Muscle of back (tissue), 11 donors: ENCODE measurements around the gene WBP4. TPM values are rescaled to one million over a fixed set of nuclear protein-coding genes. Genes with fewer than 3 reads are reported as not detected.
"Not testable (repeated sequence)": the region's sequence is repeated elsewhere in the genome, so short reads cannot be mapped to it uniquely, and the experiment has no call there.

ENCODE experiments used
- DNase-seq, 3 donors: peaks; one replicate each; pipeline versions ENCODE4 v3.0.0 to v3.0.0-alpha.2; 2013
- polyA plus RNA-seq, 10 donors: library from polyadenylated mRNA; unstranded; fragments of 120-200 nt; gene quantifications; one replicate each; pipeline ENCODE4 v1.2.1, GENCODE V29; 2013; ENCODE audit not compliant: insufficient read length in 10 of 10

The WBP4 gene
- polyA plus RNA-seq, 10 donors = 15.7 to 19.9 (median 17.8) TPM

DNA sequence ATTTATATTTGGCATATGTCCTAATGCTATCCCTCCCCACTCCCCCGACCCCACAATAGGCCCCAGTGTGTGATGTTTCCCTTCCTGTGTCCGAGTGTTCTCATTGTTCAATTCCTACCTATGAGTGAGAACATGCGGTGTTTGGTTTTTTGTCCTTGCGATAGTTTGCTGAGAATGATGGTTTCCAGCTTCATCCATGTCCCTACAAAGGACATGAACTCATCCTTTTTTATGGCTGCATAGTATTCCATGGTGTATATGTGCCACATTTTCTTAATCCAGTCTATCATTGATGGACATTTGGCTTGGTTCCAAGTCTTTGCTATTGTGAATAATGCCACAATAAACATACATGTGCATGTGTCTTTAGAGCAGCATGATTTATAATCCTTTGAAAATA, 18.9 kb upstream of the WBP4 start:
- DNase-seq = not testable (repeated sequence)

DNA sequence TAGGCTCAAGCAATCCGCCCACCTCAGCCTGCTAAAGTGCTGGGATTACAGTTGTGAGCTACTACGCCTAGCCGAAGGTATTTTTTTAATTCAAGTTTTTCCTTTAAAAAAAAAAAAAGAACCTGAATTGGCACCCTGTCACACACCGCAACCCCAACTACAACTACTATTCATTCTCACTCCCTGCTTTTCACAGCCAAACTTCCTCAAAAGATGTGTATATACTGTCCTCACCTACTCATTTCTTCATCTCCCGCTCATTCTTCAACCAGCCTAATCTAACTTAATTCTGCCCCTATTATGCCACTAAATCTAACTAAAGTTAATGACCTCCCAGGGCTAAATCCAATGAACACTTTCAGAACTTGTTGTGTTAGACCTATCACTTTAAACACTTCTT, 12.7 kb upstream of the WBP4 start:
- no peak for DNase-seq

DNA sequence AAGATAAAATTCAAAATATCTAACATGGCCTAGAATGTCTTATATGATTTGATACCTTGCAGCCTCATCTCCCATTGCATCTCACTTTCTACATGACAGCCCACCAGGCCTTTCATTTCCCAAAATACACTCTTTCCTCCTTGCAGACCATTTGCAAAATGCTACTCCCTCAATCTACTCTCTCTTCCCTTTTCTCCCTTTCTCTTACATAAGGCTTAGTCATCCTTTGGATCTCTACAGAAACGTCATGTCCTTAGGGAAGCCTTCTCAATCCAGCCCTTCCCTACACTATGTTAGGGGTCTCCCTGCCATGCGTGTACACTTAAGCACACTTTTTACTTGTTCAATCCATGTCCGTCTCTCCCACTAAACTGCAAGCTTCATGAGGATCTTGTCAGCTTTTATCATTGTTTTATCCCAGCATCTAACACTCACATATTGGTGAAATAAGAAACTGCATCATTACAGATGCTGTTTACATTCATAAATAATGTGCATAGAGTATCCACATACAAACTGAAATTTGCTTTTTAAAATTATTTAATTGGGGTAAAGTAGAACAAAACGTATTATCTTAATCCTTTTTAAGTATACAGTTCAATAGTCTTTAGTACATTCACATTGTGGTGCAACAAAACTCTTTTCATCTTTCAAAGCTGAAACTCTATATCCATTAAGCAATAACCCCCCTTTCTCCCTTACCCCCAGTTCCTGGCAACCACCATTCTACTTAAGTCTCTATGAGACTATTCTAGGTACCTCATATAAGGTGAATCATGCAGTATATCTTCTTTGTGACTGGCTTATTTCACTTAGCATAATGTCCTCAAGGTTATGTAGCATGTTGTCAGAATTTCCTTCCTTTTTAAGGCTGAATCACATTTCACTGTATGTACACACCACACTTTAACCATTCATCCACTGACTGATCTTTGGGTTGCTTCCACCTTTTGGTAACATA, 11.5 kb upstream of the WBP4 start:
- no peak for DNase-seq

GRCh38 chr13:41052441-41052840, 8.9 kb upstream of the WBP4 start:
- DNase-seq = no peak

DNA sequence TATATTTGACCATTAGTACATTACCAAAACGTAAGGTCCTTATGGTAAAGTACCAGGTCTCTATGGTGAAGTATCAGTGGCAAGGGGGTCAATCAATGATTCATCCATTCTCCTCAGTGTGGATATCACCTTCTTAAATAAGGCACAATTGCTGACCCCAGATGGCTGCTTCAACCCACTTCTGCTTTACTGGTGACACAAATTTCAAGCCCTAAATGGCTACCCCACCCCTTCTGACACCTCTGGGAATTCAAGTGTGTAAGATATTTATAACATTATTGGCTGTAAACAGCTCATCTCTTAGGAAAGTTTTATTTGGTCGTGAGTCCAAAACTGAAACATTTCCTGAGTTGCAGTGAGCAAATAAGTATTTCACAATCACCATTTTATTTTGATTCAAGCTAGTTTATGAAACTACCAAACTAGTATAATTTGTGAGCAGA, 7.9 kb upstream of the WBP4 start:
- DNase-seq = peak in 2 of 3 donors; percentile 21 to 46

DNA sequence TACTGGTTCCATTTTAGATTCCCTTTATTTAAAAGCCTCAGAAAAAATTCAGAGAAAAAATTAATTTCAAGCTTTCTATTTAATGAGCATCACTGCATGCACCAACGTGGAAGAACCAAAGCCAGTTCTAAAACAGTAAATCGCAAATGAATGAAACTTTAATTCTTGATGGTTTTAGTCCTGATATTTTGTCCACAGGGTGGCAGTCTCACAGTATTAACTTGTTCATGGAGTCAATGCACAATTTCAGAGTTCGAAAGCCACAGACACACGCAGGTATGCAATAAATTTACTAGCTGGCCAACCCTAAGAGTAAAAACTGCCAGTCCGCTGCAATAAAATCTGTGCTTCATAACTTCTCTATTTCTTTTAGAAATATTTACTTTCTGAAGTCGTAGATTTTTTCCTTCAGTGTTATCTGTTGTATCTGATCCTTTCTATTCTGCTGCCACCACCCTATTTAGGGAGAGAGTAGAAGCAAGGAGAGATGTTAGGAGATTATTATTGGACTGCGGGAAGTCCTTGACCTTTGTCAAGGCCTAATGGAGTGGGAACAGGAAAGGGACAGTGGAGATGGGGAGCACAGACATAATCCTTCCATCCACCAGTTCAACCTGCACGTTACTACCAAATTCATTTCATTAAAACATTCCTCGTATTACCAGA, 7.0 kb upstream of the WBP4 start:
- peak in 2 of 3 donors; percentile 30 to 61 for DNase-seq

DNA sequence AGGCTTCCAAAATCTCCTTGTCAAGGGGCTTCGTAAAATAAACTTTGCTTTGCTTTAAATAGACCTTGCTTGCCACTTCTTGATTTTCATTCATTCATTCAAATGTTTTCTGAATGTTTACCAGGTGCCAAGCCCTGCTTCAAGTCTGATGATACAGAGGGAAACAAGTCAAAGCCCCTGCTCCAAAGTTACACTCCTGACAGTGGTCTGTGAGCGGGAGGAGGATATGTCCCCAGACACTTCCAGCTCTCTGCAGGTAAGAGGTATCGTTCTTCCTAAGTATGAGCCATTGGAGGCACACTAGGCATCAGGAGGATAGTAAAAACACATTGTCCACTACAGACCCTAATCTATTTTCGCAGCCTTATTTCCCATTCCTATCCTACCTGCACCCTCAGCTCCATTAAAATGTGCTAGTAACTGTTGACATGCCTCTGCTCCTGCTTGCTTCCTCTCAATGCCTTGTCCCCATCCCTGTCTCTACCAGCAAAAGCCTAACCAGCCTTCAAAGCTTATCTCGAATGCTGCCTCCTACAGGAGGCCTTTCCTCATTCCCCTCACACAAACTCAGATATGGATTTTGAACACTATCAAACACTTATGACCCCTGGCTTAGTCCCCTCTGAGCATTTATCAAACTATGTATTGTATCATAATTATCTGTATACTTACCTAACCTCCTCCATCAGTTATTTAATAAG, 6.2 kb upstream of the WBP4 start:
- no peak for DNase-seq

- no peak for DNase-seq
These were observed 5.1 kb upstream of the WBP4 start for GRCh38 chr13:41056194-41056593.

GRCh38 chr13:41056826-41057711, 4.2 kb upstream of the WBP4 start:
- DNase-seq = no peak

GRCh38 chr13:41058295-41059070, 2.8 kb upstream of the WBP4 start:
- no peak for DNase-seq

DNA sequence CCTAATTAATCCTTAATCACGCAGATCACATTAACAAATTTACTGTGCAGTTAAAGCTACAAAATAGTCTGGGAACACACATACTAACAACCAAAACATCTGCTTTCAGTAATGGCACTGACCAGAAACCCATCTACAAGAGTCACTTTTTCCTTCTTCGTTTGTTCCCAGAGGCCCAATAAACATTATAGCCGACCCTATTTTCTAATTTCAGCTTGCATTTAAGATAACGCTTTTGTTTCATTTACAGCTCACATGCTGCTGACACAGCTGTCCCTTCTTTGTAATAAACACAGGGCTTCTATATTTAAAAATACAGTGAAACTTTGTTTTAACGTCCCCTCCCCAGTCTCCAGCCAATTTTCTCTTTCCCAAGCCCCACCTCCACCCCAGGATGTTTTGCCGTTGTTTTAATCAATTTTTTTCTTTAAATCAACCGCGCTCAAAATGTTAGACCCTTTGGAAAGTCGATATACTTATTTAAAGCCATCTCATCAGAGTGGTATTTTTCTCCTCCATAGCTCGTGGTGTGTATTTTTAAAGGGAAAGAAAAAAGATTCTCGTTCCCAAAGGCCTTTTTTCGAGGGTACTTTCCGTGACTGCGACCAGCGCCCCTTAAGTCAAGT, 1.7 kb upstream of the WBP4 start:
- DNase-seq = peak; percentile 43 to 83 (median 56)

- DNase-seq = peak; percentile 89 to 96 (median 91)
These were observed 1.1 kb upstream of the WBP4 start for GRCh38 chr13:41060082-41060723.

DNA sequence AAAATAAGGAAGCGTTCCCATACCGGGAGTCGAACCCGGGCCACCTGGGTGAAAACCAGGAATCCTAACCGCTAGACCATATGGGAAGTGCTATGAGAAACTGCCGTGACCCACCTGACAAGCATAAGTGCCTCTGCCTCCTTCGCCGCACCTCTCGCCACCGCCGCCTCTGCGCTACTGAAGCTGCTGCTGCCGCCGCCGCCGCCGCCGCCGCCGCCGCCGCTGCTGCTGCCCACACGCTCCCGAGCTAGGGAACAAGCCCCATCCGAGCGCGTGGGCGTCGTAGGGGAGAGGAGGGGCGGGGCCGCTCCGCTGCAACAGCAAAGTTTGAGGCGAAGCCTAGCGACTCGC, 610 bp upstream of the WBP4 start:
- DNase-seq = peak; percentile 82 to 94 (median 86)

- peak in 1 of 3 donors; percentile 70 for DNase-seq
These were observed 867 bp downstream of the WBP4 start for GRCh38 chr13:41061914-41062837.

- DNase-seq = peak in 1 of 3 donors; percentile 45
These were observed 3.2 kb downstream of the WBP4 start for GRCh38 chr13:41064493-41064892.

DNA sequence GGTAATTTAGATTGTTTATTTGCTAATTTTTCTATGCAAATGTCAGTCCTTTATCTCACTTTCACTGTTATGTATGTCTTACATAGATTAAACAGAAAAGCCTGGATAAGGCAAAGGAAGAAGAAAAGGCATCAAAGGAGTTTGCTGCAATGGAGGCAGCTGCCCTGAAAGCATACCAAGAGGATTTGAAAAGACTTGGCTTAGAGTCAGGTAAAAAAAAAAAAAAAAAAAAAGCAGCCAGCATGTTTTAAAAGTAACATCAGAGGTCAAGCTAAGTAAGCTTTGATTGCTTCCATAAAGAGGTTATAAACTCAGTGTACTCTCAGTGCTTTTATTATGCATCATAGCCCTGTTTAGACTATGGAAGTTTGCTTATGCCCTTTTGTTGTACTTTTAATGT, 3.8 kb downstream of the WBP4 start:
- no peak for DNase-seq

DNA sequence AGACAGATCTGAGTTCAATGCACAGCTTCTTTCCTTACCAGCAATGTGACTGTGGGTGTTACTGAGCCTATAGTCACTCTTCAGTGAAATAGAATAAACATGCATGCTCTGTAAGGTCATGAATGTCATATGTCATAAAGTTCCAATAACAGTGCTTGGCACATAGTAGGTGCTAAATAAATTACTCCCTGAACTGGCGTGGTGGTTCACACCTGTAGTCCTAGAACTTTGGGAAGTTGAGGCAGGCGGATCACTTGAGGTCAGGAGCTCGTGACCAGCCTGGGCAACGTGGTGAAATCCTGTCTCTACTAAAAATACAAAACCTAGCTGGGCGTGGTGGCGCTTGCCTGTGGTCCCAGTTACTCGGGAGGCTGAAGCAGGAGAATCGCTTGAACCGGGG, 13.2 kb downstream of the WBP4 start:
- DNase-seq = no peak

DNA sequence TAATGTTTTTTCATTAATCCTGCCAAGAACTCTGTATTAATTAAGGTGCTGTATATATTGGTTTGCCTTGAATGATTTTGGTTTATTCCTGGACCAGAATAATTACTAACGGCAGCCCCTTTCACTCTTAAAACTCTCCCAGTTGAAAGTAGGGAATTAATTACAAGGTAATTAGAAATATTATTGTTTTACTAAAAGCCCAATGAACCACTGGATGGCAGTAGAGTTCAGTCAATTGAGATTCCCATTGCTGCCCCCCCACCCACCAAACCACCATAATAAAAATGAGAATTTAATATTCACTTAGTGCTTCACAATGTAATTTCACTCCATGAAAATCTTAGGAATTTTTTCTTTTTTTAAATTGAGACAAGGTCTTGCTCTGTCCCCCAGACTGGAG, 13.7 kb downstream of the WBP4 start:
- peak in 2 of 3 donors; percentile 30 to 52 for DNase-seq
